ENCODE measurements around the gene KRT27.
"Not testable (repeated sequence)": the region's sequence is repeated elsewhere in the genome, so short reads cannot be mapped to it uniquely, and the experiment has no call there.

KRT27 gene

GRCh38 chr17:40818343-40818732, 36.0 kb upstream of the KRT27 start:
- TF ChIP-seq CTCF (IDR thresholded peaks at IDR 0.05; ENCODE audit: control extremely low read depth, extremely low read depth, low read depth, missing control alignments): no peak
- ChIA-PET POLR2A (interaction anchor here (1.0 to 1.1 kb wide), 2 partner anchors 9 to 870 kb away, joined by 3 read pairs; no protein-coding TSS in a partner anchor), CTCF (interaction anchor here (0.7 to 3.3 kb wide), 8 partner anchors 9 to 848 kb away, joined by 3 to 17 read pairs (median 4); no protein-coding TSS in a partner anchor)
- no peak for DNase-seq (ENCODE audit: extremely low spot score)

GRCh38 chr17:40817103-40817682, 34.8 kb upstream of the KRT27 start:
- TF ChIP-seq CTCF (IDR thresholded peaks at IDR 0.05; ENCODE audit: control extremely low read depth, extremely low read depth, low read depth, missing control alignments): no peak
- DNase-seq (ENCODE audit: extremely low spot score): no peak
- CTCF ChIA-PET: interaction anchor here (1.4 kb wide), 1 partner anchor 846 kb away, joined by 4 read pairs; no protein-coding TSS in a partner anchor
- POLR2A ChIA-PET: interaction anchor here (0.9 kb wide), 1 partner anchor 877 kb away, joined by 3 read pairs; no protein-coding TSS in a partner anchor

GRCh38 chr17:40816569-40816968, 34.2 kb upstream of the KRT27 start:
- CTCF ChIA-PET: interaction anchor here (1.3 to 1.4 kb wide), 2 partner anchors 12 to 846 kb away, joined by 4 to 5 read pairs; no protein-coding TSS in a partner anchor
- POLR2A ChIA-PET: no interaction called here
- DNase-seq (ENCODE audit: extremely low spot score): no peak
- no peak for TF ChIP-seq CTCF (IDR thresholded peaks at IDR 0.05; ENCODE audit: control extremely low read depth, extremely low read depth, low read depth, missing control alignments)

GRCh38 chr17:40815381-40815780, 33.0 kb upstream of the KRT27 start:
- ChIA-PET CTCF (interaction anchor here (1.1 to 1.3 kb wide), 2 partner anchors 11 to 18 kb away, joined by 3 to 5 read pairs; no protein-coding TSS in a partner anchor), POLR2A (no interaction called here)
- no peak for TF ChIP-seq CTCF (IDR thresholded peaks at IDR 0.05; ENCODE audit: control extremely low read depth, extremely low read depth, low read depth, missing control alignments)
- DNase-seq (ENCODE audit: extremely low spot score): no peak

GRCh38 chr17:40814657-40815056, 32.3 kb upstream of the KRT27 start:
- DNase-seq (ENCODE audit: extremely low spot score); POLR2A ChIA-PET; CTCF ChIA-PET: not testable (repeated sequence)

GRCh38 chr17:40813804-40814203, 31.5 kb upstream of the KRT27 start:
- no peak for DNase-seq (ENCODE audit: extremely low spot score)
- POLR2A ChIA-PET: no interaction called here
- CTCF ChIA-PET: no interaction called here
- TF ChIP-seq CTCF (IDR thresholded peaks at IDR 0.05; ENCODE audit: control extremely low read depth, extremely low read depth, low read depth, missing control alignments): no peak

- ChIA-PET POLR2A (no interaction called here), CTCF (interaction anchor here (1.4 kb wide), 1 partner anchor 10 kb away, joined by 3 read pairs; the partner anchor contains the start of gene KRT10)
- DNase-seq (ENCODE audit: extremely low spot score): no peak
- no peak for TF ChIP-seq CTCF (IDR thresholded peaks at IDR 0.05; ENCODE audit: control extremely low read depth, extremely low read depth, low read depth, missing control alignments)
Observed at GRCh38 chr17:40812639-40813038, 30.3 kb upstream of the KRT27 start.

Measured in GM10248 (cell line).